ENCODE data around the gene ITPKA. TPM values are rescaled to one million over a fixed set of nuclear protein-coding genes. Genes with fewer than 3 reads are reported as not detected.

Gene ITPKA
- total RNA-seq, 2 experiments from 2014 or later: 0.25 TPM; not detected in 1

DNA sequence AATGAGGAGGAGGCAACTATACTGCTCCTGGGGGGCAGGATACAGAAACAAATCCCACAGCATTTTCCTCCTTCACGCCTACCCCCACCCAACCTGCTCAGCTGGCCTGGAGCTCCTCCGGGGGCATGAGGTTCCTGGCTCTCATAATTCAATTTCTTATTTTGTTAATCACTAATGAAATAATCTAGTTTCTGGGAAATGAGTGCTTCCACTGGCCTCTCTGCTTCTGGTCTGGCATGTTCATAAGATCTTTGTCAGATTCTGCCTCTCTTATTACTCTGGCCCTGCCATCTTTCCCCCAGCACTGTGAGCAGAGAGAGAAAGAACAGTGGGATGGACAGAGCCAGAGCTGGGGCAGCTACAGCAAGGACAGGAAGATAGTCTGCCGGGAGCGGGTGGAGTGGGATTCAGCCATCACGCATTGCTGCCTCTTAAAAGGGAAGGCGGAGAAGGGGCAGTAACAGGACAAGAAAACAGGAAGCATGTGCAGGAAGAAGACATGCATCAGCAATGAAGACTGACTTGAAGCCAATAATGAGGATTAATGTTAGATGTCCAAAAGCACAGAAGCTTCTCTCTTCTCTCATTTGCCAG is 36.8 kb downstream of the ITPKA start:
- no peaks in the 10 kb centered on the region for H3K4me1 Mint-ChIP-seq
- H3K4me3 Mint-ChIP-seq: no peak overlapping the region
- POLR2A ChIA-PET: no interaction called here
- H3K36me3 Mint-ChIP-seq: peaks cover 20% of the 10 kb centered on the region
- H3K9me3 Mint-ChIP-seq: no peaks in the 10 kb centered on the region
- ATAC-seq (ENCODE audit: low read depth) (no peak), DNase-seq (no peak)
- H3K27me3 Mint-ChIP-seq: no peaks in the 10 kb centered on the region
- H3K27ac Mint-ChIP-seq: no peak overlapping the region

DNA sequence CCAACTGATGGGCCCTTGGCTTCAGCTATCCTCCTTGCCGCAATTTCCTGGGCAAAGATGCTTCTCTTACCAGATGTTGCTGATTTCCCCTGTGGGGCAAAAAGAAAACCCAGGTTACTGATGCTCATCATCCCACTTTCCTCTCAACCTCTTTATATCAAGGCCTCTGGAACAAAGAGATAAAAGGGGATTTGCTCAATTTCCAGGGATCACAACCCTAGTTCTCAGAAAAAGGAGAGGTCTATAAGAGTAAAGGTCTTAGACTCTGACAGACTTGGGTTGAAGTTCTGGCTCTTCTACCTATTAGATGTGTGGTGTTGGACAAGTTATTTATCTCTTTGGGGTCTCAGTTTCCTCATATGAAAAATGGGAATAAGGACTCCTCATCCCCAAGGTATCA is 41.9 kb downstream of the ITPKA start:
- Mint-ChIP-seq H3K27ac (no peak overlapping the region), H3K27me3 (no peaks in the 10 kb centered on the region), H3K36me3 (peaks cover 15% of the 10 kb centered on the region), H3K4me1 (peaks cover 9% of the 10 kb centered on the region), H3K9me3 (no peaks in the 10 kb centered on the region), H3K4me3 (no peak overlapping the region)
- POLR2A ChIA-PET: no interaction called here
- ATAC-seq (ENCODE audit: low read depth) (no peak), DNase-seq (no peak)

DNA sequence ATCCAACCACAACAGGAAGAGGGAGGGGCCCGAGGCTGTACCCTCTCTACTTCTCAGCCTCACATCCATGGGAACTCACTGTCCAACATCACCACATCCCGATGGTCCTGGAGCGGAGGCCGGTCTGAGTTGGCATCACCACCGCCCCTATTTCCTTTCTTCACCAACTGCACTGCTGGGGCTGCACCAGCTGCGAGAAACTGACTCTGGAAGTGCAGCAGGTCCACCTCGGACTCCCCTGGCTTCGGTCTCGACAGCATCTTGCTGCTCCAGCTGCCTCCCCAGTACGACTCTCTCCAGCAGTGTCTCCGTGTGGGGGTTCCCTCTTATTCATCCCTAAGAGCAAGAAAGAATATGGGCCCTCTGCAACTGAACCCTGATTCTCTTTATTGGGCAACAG is 43.2 kb downstream of the ITPKA start:
- H3K4me1 Mint-ChIP-seq: peaks cover 11% of the 10 kb centered on the region
- DNase-seq (no peak), ATAC-seq (ENCODE audit: low read depth) (no peak)
- no peaks in the 10 kb centered on the region for H3K9me3 Mint-ChIP-seq
- H3K4me3 Mint-ChIP-seq: no peak overlapping the region
- H3K27me3 Mint-ChIP-seq: no peaks in the 10 kb centered on the region
- peaks cover 15% of the 10 kb centered on the region for H3K36me3 Mint-ChIP-seq
- POLR2A ChIA-PET: no interaction called here
- no peak overlapping the region for H3K27ac Mint-ChIP-seq

DNA sequence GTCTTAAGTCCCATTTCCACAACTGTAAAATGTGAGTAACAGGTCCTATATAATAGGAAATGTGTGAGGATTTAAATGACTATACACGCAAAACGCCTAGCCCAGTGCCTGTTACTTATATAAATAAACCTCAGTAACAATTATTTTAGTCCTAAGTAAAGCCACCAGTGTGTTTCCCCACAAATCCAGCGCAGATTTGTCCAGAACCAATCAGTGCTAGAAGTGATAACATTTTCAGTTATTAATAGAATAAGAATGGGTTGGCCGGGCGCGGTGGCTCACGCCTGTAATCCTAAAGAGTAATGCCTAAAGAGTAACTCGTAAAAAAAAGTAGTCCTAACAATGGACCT is 49.8 kb downstream of the ITPKA start:
- Mint-ChIP-seq H3K27ac (peak overlapping the region; percentile 79), H3K36me3 (no peaks in the 10 kb centered on the region), H3K9me3 (no peaks in the 10 kb centered on the region), H3K27me3 (no peaks in the 10 kb centered on the region), H3K4me1 (peaks cover 12% of the 10 kb centered on the region), H3K4me3 (peak overlapping the region; percentile 96)
- DNase-seq (no peak), ATAC-seq (ENCODE audit: low read depth) (no peak)
- POLR2A ChIA-PET: interaction anchor here (0.5 to 1.4 kb wide), 12 partner anchors 24 to 1447 kb away, joined by 3 to 6 read pairs (median 4); partner anchors contain the start of genes LTK, MAPKBP1, MGA and NDUFAF1

DNA sequence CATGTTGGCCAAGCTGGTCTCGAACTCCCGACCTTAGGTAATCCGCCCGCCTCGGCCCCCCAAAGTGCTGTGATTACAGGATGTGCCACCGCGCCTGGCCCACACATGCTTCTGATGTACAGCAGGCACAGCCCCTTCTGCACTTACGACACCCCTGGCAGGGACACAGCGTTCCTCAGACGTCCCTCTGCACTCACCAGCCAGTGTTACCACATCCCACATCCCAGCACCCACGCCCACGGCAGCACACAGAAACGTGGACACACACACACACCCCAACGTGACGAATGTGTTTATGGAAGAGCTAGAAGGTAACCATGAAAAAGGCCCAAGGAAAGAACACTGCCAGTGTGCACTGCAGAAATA is 51.0 kb downstream of the ITPKA start:
- Mint-ChIP-seq H3K4me1 (peaks cover 12% of the 10 kb centered on the region), H3K4me3 (peak overlapping the region; percentile 96), H3K27me3 (no peaks in the 10 kb centered on the region), H3K9me3 (no peaks in the 10 kb centered on the region), H3K27ac (peak overlapping the region; percentile 79), H3K36me3 (no peaks in the 10 kb centered on the region)
- ATAC-seq (ENCODE audit: low read depth): no peak
- POLR2A ChIA-PET: interaction anchor here (0.5 to 1.4 kb wide), 9 partner anchors 9 to 977 kb away, joined by 3 to 6 read pairs (median 4); partner anchors contain the start of genes LTK, MAPKBP1 and MGA
- peak; percentile 36 for DNase-seq

DNA sequence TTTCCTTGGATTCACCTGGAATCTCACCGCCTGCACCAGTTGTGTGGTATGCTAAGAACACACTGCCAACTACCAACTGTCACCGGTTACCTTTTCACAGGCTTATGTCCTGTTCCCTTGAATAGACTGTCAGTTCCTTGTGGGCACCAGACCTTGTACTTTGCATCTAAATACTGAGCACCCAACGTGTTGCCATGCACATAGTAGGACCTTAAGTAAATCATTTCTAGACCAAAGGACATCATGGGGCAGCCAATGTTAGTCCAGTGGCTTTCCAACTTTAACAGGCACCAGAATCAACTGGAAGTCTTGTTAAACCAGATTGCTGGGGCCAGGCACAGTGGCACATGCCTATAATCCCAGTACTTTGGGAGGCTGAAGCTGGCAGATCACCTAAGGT is 51.5 kb downstream of the ITPKA start:
- no peak for DNase-seq
- Mint-ChIP-seq H3K9me3 (no peaks in the 10 kb centered on the region), H3K4me1 (peaks cover 12% of the 10 kb centered on the region), H3K4me3 (peak overlapping the region; percentile 96), H3K27me3 (no peaks in the 10 kb centered on the region), H3K36me3 (no peaks in the 10 kb centered on the region), H3K27ac (peak overlapping the region; percentile 69)
- no peak for ATAC-seq (ENCODE audit: low read depth)
- POLR2A ChIA-PET: no interaction called here

DNA sequence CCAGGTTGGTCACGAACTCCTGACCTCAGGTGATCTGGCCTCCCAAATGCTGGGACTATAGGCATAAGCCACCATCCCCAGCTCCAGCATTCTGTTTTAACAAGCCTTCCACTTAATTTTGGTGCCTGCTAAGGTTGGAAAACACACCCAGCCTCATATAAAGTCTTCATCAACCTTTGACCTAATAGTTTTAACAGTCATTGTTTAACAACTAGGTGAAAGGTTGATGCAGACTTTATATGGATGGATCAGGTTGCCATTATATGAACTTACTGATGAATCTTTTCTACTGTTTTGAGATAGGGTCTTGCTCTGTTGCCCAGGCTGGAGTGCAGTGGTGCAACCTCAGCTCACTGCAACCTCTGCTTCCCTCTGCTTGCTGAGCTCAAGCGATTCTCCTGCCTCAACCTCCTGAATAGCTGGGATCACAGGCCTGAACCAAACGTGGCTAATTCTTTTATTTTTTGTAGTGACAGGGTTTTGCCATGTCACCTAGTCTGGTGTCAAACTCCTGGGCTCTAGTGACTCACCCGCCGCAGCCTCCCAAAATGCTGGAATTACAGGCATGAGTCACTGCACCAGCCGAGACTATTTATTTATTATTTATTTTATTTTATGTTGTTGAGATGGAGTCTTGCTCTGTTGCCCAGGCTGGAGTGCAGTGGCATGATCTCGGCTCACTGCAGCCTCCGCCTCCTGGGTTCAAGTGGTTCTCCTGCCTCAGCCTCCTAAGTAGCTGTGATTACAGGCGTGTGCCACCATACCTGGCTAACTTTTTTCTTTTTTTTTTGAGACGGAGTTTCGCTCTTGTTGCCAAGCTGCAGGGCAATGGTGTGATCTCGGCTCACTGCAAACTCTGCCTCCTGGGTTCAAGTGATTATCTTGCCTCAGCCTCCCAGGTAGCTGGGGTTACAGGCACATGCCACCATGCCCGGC is 53.4 kb downstream of the ITPKA start:
- Mint-ChIP-seq H3K27ac (no peak overlapping the region), H3K36me3 (no peaks in the 10 kb centered on the region), H3K4me1 (peaks cover 7% of the 10 kb centered on the region), H3K9me3 (no peaks in the 10 kb centered on the region), H3K27me3 (no peaks in the 10 kb centered on the region), H3K4me3 (no peak overlapping the region)
- no peak for DNase-seq
- ATAC-seq (ENCODE audit: low read depth): no peak
- POLR2A ChIA-PET: interaction anchor here (0.7 kb wide), 1 partner anchor 9 kb away, joined by 3 read pairs; no protein-coding TSS in a partner anchor

DNA sequence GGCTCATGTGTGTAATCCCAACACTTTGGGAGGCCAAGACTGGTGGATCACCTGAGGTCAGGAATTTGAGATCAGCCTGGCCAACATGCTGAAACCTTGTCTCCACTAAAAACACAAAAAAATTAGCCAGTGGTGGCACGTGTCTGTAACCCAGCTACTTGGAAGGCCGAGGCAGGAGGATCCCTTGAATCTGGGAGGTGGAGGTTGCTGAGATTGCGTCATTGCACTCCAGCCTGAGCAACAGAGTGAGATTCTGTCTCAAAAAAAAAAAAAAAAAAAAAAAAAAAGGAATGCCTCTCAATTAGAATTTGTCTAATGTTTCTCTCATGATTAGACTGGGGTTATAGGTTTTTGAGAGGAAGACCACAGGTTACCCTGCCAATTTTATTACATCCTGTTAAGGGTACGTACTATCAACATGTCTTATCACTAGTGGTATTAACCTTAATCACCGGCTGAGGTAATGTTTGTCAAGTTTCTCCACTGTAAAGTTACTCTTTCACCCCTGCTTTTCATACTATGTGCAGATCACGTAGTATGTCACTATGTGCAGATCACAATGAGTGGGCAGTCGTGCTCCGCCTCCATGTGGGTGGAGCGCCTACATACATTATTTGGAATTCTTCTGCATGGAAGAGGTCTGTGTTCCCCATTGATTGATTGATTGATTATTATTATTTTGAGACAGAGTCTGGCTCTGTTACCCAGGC is 56.5 kb downstream of the ITPKA start:
- H3K9me3 Mint-ChIP-seq: no peaks in the 10 kb centered on the region
- peaks cover 3% of the 10 kb centered on the region for H3K4me1 Mint-ChIP-seq
- POLR2A ChIA-PET: no interaction called here
- DNase-seq (no peak), ATAC-seq (ENCODE audit: low read depth) (no peak)
- no peak overlapping the region for H3K27ac Mint-ChIP-seq
- H3K36me3 Mint-ChIP-seq: no peaks in the 10 kb centered on the region
- no peak overlapping the region for H3K4me3 Mint-ChIP-seq
- H3K27me3 Mint-ChIP-seq: no peaks in the 10 kb centered on the region

Other genes starting within 250 kb of the ITPKA start
- gene OIP5, start 161.3 kb upstream of the ITPKA start, total RNA-seq: 10 to 100 TPM; 17.1 to 17.2 TPM
- 100 to 1,000 TPM; 189 to 205 TPM for gene NUSAP1, start 161.0 kb upstream of the ITPKA start, total RNA-seq
- gene NDUFAF1, start 91.4 kb upstream of the ITPKA start, total RNA-seq: 10 to 100 TPM; 10.5 to 11.8 TPM
- 10 to 100 TPM; 38.1 to 39.2 TPM for gene RTF1, start 76.8 kb upstream of the ITPKA start, total RNA-seq
- gene LTK, start 20.0 kb downstream of the ITPKA start, total RNA-seq: 1 to 10 TPM; 1.6 to 1.9 TPM
- 10 to 100 TPM; 40.2 to 42.4 TPM for gene RPAP1, start 50.4 kb downstream of the ITPKA start, total RNA-seq
- gene TYRO3, start 65.3 kb downstream of the ITPKA start, total RNA-seq: under 1 TPM; 0.22 to 0.28 TPM
- gene MGA, start 166.5 kb downstream of the ITPKA start, total RNA-seq: 10 to 100 TPM; 43.1 to 46.2 TPM